Parathyroid adenoma (tissue), 2 donors: Measurements from ENCODE around the gene FAM240A.

Experiments used
- H2AFZ ChIP-seq: fragments of 300-600 bp; sonication (generic); one replicate; pipeline ENCODE4 v1.7.0; 2017; ENCODE audit warnings: antibody characterized with exemption, mild to moderate bottlenecking
- H3K27ac ChIP-seq: fragments of 300-600 bp; sonication (generic); one replicate; pipeline ENCODE4 v1.7.0; 2017
- H3K27me3 ChIP-seq: fragments of 300-600 bp; sonication (generic); one replicate; pipeline ENCODE4 v1.7.0; 2017; ENCODE audit warnings: low read length; ENCODE audit not compliant: control insufficient read depth, insufficient read depth
- H3K36me3 ChIP-seq: fragments of 300-600 bp; sonication (generic); one replicate; pipeline ENCODE4 v1.7.0; 2017; ENCODE audit warnings: low read length; ENCODE audit not compliant: control insufficient read depth, insufficient read depth
- H3K4me1 ChIP-seq: fragments of 300-600 bp; sonication (generic); one replicate; pipeline ENCODE4 v1.7.0; 2017; ENCODE audit warnings: control low read depth
- H3K4me2 ChIP-seq: fragments of 300-600 bp; sonication (generic); one replicate; pipeline ENCODE4 v1.7.0; 2017; ENCODE audit warnings: low read length
- H3K4me3 ChIP-seq: fragments of 300-600 bp; sonication (generic); one replicate; pipeline ENCODE4 v1.7.0; 2017; ENCODE audit warnings: low read depth, low read length
- H3K79me2 ChIP-seq: fragments of 300-600 bp; sonication (generic); one replicate; pipeline ENCODE4 v1.7.0; 2017; ENCODE audit warnings: control low read depth
- H3K9ac ChIP-seq: fragments of 300-600 bp; sonication (generic); one replicate; pipeline ENCODE4 v1.7.0; 2017; ENCODE audit warnings: mild to moderate bottlenecking
- H3K9me3 ChIP-seq: fragments of 300-600 bp; sonication (generic); one replicate; pipeline ENCODE4 v1.7.0; 2017; ENCODE audit warnings: low read length; ENCODE audit not compliant: control insufficient read depth
- CTCF ChIP-seq: fragments of 300-600 bp; sonication (generic); IDR thresholded peaks from one replicate; pipeline ENCODE4 v1.7.0; 2017; ENCODE audit warnings: antibody characterized with exemption, mild to moderate bottlenecking
- donor health status: primary hyperparathyroidism.

FAM240A gene

GRCh38 chr3:46619845-46620778 lies 7.8 kb downstream of the FAM240A start:
- H3K79me2 ChIP-seq, result no peaks in the 10 kb centered on the region
- no peaks in the 10 kb centered on the region for H3K4me1 ChIP-seq
- H3K9ac ChIP-seq, result no peak overlapping the region
- H3K4me3 ChIP-seq, result no peak overlapping the region
- no peak for TF ChIP-seq CTCF
- no peak overlapping the region for H3K27ac ChIP-seq
- H3K4me2 ChIP-seq, result no peak overlapping the region
- H3K27me3 ChIP-seq, result no peaks in the 10 kb centered on the region
- H3K36me3 ChIP-seq, result no peaks in the 10 kb centered on the region
- H2AFZ ChIP-seq, result no peak overlapping the region
- H3K9me3 ChIP-seq, result no peaks in the 10 kb centered on the region

GRCh38 chr3:46624533-46624932 lies 12.2 kb downstream of the FAM240A start:
- no peaks in the 10 kb centered on the region for H3K4me1 ChIP-seq
- no peak overlapping the region for H3K4me2 ChIP-seq
- H3K36me3 ChIP-seq, result no peaks in the 10 kb centered on the region
- no peak overlapping the region for H3K9ac ChIP-seq
- H3K27me3 ChIP-seq, result no peaks in the 10 kb centered on the region
- H3K79me2 ChIP-seq, result no peaks in the 10 kb centered on the region
- no peak overlapping the region for H3K4me3 ChIP-seq
- no peaks in the 10 kb centered on the region for H3K9me3 ChIP-seq
- H2AFZ ChIP-seq, result no peak overlapping the region
- no peak for TF ChIP-seq CTCF
- H3K27ac ChIP-seq, result no peak overlapping the region

- Histone ChIP-seq H3K4me3 (no peak overlapping the region), H3K79me2 (no peaks in the 10 kb centered on the region), H3K27ac (no peak overlapping the region), H3K27me3 (no peaks in the 10 kb centered on the region), H3K4me2 (no peak overlapping the region), H2AFZ (no peak overlapping the region), H3K9ac (no peak overlapping the region), H3K36me3 (no peaks in the 10 kb centered on the region), H3K9me3 (no peaks in the 10 kb centered on the region), H3K4me1 (peaks cover under 1% of the 10 kb centered on the region)
- TF ChIP-seq CTCF, result no peak
Measured at GRCh38 chr3:46624975-46625490, 12.7 kb downstream of the FAM240A start.

- TF ChIP-seq CTCF, result no peak
- peaks cover 3% of the 10 kb centered on the region for H3K4me1 ChIP-seq
- H3K36me3 ChIP-seq, result no peaks in the 10 kb centered on the region
- no peak overlapping the region for H3K9ac ChIP-seq
- H3K4me2 ChIP-seq, result no peak overlapping the region
- H3K27ac ChIP-seq, result no peak overlapping the region
- no peaks in the 10 kb centered on the region for H3K27me3 ChIP-seq
- no peak overlapping the region for H3K4me3 ChIP-seq
- no peaks in the 10 kb centered on the region for H3K79me2 ChIP-seq
- no peaks in the 10 kb centered on the region for H3K9me3 ChIP-seq
- H2AFZ ChIP-seq, result no peak overlapping the region
Measured at GRCh38 chr3:46626039-46626438, 13.7 kb downstream of the FAM240A start.
